GM13977 (cell line): ENCODE data around the gene YBEY.

Experiments used
- DNase-seq: peaks from one replicate; pipeline ENCODE4 v3.0.0; 2012; ENCODE audit warnings: low spot score
- CTCF ChIP-seq: IDR thresholded peaks from 2 replicates; pipeline ENCODE4 v1.5.1; 2012; ENCODE audit warnings: mild to moderate bottlenecking, control low read depth; ENCODE audit not compliant: insufficient read depth; ENCODE audit errors: extremely low read depth, missing control alignments
- in situ Hi-C: fragments of 300-500 bp; cut with MboI; formaldehyde crosslinking; loops from one replicate; pipeline ENCODE4 v1.12.0; 2022; ENCODE audit warnings: low sequenced_read_pairs, low pct_unique_long_range_greater_than_20kb, mixed read lengths, inconsistent platforms; ENCODE audit not compliant: unreplicated experiment

The YBEY gene

DNA sequence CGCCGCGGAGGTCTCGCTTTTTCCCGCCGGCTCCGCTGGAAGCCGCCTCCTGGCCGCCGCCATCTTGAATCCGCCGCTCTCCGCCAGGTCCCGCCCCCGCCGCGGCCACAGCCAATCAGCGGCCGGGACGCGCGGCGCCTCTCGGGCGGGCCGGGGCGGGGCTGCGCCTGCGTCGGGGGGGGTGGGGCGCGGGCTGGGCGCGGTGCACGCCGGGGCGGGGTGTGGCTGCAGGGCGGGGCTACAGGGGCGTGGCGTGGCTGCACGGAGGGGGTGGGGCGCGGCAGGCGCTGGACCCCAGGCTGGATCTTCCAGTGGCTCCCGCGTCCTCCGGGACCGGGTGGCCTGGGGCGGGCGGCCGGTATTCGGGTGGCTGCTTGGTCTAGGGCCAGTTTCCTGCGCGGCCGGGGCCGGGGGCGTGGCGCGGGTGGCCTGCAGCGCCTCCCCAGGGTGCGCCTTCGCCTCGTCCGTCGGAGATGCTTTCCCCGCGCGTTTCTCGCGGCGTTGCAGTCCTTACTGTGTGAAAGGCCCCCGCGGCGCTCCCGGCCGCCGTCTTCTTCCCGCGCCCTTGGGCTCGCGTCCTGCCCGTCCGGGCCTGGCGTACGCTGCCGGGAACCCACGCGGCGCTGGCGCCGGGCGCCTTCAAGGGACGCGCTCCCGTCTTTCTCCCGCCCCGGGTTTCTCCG is 38.4 kb downstream of the YBEY start:
- peak; percentile 98 for DNase-seq
- in situ Hi-C loops = no loop called here
- peak; percentile 9 for TF ChIP-seq CTCF

GRCh38 chr21:46325073-46325912 is 39.2 kb downstream of the YBEY start:
- in situ Hi-C loops = no loop called here
- TF ChIP-seq CTCF = peak; percentile 40
- peak; percentile 57 for DNase-seq

- in situ Hi-C loops = no loop called here
- no peak for DNase-seq
- TF ChIP-seq CTCF = peak; percentile 35
Observed at GRCh38 chr21:46326110-46326703, 40.1 kb downstream of the YBEY start.

DNA sequence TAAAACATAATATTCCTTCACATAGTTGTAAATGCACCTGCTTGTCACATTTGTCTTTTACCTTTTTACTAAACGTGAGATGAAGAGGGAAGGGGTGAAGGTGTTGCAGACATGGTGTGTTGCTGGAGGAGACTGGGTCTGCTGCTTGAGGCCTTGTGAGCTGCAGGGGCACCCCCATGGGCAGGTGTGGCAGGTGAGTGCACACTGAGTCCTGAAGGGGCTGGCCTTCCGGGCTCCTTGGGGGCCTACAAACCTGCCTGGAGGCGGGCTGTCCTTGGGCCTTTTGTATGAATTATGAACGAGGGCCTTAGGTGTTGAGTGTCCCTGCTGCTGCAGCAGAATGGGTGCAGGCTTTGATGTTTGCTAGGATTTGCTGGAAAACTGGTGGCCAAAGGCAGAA is 41.6 kb downstream of the YBEY start:
- TF ChIP-seq CTCF = no peak

GRCh38 chr21:46328151-46328550 is 42.0 kb downstream of the YBEY start:
- TF ChIP-seq CTCF = no peak
- in situ Hi-C loops = no loop called here
- DNase-seq = no peak

More for the DNA sequence above, 41.6 kb downstream of the YBEY start:
- DNase-seq = no peak
- in situ Hi-C loops = no loop called here

- in situ Hi-C loops = no loop called here
- no peak for TF ChIP-seq CTCF
- no peak for DNase-seq
Observed at GRCh38 chr21:46329796-46330195, 43.7 kb downstream of the YBEY start.
